HG03521 (cell line): ENCODE results near the gene CACNA2D3.

Experiments
- ATAC-seq: cut with Tn5 transposase; IDR thresholded peaks from one replicate; pipeline ENCODE4 v1.9.1; 2021; ENCODE audit warnings: mild to moderate bottlenecking, moderate library complexity; ENCODE audit not compliant: unreplicated experiment

Gene CACNA2D3

DNA sequence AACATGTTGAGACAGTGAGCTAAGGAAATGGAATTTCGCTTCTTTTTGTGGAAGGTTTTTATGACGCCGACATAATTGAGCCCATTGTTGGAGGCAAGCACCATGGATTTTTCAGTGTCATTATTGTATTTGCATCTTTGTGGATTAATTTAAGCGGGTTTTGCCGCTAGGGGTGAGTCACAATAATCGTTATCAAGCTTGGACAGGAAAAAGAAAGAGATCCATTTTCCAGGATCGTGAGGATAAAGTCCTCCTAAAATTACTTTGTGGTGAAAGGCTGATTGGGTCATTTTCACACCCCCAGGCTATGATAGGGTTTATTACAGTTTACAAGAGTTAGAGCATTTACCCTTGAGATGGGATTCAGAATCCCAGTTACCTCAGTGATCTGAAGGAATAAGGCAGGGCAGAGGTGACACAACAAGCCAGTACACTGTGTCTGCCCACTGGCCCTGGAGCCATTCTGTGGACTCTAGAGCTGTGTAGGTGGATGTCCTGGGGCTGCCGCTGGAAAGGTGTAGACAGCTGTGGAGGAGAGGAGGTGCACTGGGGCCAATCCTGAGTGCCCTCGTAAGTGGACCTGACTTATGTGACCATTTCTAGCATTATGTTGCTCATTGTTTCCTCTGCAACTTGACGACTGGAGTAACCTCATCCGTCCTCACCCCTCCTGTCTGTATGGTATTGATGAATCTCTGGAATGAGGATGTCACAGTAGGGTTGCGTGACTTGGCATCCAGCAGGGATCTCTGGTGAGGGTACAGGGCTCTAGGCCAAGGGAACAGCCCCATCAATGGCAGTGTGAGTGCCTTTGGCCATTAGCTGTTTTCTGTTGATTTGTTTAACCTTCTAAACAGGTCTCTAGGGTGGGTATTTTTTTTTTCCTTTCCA, 435.4 kb downstream of the CACNA2D3 start:
- ATAC-seq = no peak

- ATAC-seq = no peak
These were observed 441.3 kb downstream of the CACNA2D3 start for GRCh38 chr3:54563501-54564200.

DNA sequence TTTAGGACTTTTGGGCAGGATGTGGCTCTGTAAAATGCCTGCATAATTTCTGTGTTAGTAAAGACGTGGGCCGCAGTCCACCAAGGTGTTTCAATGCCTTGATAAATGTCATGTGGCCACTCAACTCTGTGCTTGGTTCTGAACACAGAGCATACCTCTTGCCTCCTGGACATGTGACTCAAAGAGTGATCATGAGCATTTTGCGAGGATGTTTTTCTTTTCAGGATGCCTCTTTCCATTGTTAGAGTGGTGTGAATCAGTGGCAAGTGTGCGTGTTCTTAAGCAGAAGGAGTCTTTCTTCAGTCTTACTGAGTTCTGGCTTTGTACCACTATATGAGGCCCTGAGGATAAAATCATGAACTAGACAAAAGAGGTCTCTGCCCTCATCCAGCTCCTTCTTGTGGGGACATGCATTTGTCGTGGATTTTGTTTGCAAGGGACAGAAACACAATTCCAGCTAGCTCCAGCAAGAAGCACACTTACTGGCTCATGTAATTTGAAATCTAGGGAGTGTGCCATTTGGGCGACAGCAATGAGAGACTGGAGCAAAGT, 442.1 kb downstream of the CACNA2D3 start:
- no peak for ATAC-seq

- ATAC-seq = no peak
These were observed 443.6 kb downstream of the CACNA2D3 start for GRCh38 chr3:54565956-54566355.

DNA sequence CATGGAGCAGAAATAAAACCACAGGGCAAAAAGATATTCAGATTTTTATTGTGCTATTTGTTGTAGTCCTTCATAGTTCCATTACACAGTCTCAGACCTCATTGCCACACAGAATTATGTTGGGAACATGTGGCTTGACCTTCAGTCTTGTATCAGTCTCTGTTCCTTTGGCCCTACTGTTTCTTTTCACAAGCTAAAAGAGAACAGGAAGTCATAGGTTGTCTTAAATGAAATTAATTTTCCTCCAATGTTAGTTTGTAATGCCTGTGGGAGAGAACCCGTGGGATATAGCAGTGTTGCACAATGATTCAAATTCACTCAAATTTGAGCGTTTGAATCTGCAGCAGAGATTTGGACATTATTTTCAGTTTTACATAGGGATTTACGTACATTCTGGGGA, 445.6 kb downstream of the CACNA2D3 start:
- no peak for ATAC-seq

GRCh38 chr3:54570008-54570407, 447.7 kb downstream of the CACNA2D3 start:
- ATAC-seq = no peak

- no peak for ATAC-seq
These were observed 450.0 kb downstream of the CACNA2D3 start for GRCh38 chr3:54572197-54572895.

DNA sequence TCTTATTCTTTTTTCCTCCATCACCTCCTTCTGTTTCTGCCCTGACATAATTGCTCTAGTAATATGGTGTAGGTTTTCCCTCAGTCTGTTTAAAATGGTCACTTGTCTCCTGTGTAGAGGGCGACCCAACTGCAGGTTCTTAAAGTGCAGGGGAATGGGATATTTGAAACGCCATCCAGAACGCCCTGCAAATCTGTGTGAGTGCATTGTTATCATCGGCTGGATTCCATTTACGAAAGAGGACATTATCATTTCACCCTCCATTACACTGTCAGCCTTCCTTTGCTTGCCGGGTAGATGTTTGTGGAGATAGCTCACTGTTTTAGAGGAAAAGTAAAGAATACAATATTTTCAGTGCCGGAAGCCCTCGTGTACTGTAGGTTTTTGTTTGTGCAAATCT, 451.5 kb downstream of the CACNA2D3 start:
- no peak for ATAC-seq

GRCh38 chr3:54574906-54575617, 452.7 kb downstream of the CACNA2D3 start:
- ATAC-seq = no peak

DNA sequence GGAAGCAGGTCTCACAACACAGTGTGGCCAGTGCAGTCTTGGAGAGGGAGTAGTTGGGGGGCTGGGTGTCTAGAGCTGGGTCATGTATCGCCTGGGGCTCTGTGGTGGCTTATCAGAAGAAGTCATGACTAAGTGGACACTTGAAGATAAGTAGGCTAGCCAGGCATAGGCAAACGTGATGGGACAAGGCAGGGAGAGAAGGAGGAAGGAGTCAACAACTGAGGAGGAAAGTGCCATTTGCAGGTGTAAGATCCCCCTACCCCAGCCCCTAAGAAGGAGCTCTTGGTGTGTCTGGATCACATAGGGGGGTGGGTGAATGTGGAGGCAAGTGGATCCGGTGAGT, 453.2 kb downstream of the CACNA2D3 start:
- no peak for ATAC-seq

DNA sequence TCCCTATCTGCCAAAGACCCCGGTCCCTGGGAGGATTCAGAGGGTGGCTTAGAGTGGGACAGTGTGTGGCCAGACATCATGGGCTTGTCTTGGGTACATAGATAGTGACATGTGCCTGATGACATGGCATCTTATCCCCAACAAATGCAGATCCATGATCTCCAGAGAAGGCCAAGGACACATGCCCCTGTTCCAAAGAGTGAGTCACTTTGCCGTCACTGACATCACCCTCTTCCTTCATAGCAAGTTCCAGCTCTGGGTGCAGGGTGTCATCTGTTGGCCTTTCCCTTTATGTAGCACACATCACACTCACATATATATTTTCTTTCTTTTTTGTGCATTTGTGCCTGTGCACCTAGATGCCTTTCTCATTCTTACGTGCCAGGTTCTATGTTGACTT, 455.0 kb downstream of the CACNA2D3 start:
- ATAC-seq = no peak

GRCh38 chr3:54578417-54578816, 456.1 kb downstream of the CACNA2D3 start:
- ATAC-seq = no peak

DNA sequence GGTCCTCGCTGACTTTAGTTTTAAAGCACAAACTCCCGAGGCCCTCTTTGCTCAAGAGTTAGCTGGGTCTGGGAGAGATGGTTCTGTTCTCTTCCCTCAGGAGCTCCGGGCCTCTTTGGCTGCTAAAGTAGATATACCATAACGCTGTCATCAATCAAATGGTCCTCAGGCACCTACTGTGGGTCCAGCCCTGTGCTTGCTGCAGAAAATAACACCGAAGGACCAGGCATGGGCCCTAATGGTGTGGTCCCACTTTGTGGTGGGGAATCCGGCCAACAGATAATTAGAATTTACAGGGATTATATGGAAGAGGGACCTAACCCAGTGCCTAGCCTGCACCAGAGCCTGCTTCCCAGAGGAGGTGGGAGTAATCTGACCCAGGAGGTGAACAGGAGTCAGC, 458.1 kb downstream of the CACNA2D3 start:
- no peak for ATAC-seq

GRCh38 chr3:54582424-54582823, 460.1 kb downstream of the CACNA2D3 start:
- ATAC-seq = no peak

DNA sequence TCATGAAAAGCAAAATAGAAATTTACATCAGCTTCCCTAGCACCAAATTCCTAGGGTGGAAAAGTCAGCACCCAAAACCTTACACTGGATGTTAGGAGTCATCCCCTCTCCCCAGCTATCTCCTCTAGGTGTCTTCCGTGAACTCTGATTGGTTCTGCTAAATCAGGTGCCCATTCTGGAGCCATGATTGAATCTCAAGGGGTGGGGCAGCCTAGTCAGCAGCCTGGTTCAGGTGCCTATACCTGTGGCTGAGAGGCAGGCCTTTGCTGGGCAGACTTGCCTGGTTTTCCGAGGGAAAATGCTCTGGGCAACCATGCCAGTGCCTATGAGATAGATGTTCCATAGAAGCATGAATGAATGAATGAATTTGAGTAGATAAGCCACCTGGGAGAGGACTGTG, 468.8 kb downstream of the CACNA2D3 start:
- no peak for ATAC-seq

- no peak for ATAC-seq
These were observed 471.3 kb downstream of the CACNA2D3 start for GRCh38 chr3:54593653-54594052.

DNA sequence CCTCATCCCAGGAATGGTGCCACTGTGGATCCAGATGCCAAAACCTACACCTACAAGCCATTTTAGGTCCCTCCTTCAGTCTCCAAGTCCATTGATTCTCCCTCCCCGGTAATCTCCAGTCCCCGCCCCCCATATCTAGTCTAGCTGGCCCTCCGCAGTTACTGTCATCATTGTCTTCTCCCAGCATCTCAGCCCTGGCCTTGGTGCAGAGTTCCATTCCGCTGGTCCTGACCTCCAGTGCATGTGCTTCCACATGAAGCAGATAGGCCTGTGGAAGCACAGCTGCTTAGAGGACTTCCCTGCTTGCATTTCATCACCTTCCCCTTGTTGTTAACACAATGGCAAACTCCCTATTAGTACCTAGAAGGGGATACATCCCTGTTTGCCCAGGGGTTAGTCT, 473.7 kb downstream of the CACNA2D3 start:
- ATAC-seq = no peak

- no peak for ATAC-seq
These were observed 477.4 kb downstream of the CACNA2D3 start for GRCh38 chr3:54599716-54600115.

GRCh38 chr3:54600441-54601204, 478.3 kb downstream of the CACNA2D3 start:
- ATAC-seq = no peak

- no peak for ATAC-seq
These were observed 482.1 kb downstream of the CACNA2D3 start for GRCh38 chr3:54604495-54604894.
